T-helper 1 cell treated with Interleukin-12 subunit alpha and Interleukin-12 subunit beta and Interleukin-4 antibody, amounts not matched to agents 30 ng/mL and 1 ng/mL, for 36 hours (primary cell): ENCODE measurements around the gene ZNF44. TPM values are rescaled to one million over a fixed set of nuclear protein-coding genes. Genes with fewer than 3 reads are reported as not detected.
"Not testable (repeated sequence)": the region's sequence is repeated elsewhere in the genome, so short reads cannot be mapped to it uniquely, and the experiment has no call there.

ENCODE experiments used
- intact Hi-C: fragments of 100-400 bp; cut with micrococcal nuclease; formaldehyde crosslinking; loops from one replicate; pipeline ENCODE4 v1.15.1; 2024
- total RNA-seq: library from RNA; stranded (reverse); gene quantifications from 2 replicates; pipeline ENCODE4 v1.2.3, GENCODE V29; 2022

The ZNF44 gene
- total RNA-seq: 13.9 and 14.0 TPM in 2 replicates

- intact Hi-C loops: loop anchor here (1.0 to 5.0 kb wide), 12 partner anchors 39 to 388 kb away; partner anchors contain the start of genes DHPS, ZNF20, ZNF443 and ZNF490
Observed at GRCh38 chr19:12294249-12295158, at the start of gene ZNF44. TSS of gene ZNF44 (minus strand) at chr19:12294883. CDS start at chr19:12294694, 189 bp downstream.

DNA sequence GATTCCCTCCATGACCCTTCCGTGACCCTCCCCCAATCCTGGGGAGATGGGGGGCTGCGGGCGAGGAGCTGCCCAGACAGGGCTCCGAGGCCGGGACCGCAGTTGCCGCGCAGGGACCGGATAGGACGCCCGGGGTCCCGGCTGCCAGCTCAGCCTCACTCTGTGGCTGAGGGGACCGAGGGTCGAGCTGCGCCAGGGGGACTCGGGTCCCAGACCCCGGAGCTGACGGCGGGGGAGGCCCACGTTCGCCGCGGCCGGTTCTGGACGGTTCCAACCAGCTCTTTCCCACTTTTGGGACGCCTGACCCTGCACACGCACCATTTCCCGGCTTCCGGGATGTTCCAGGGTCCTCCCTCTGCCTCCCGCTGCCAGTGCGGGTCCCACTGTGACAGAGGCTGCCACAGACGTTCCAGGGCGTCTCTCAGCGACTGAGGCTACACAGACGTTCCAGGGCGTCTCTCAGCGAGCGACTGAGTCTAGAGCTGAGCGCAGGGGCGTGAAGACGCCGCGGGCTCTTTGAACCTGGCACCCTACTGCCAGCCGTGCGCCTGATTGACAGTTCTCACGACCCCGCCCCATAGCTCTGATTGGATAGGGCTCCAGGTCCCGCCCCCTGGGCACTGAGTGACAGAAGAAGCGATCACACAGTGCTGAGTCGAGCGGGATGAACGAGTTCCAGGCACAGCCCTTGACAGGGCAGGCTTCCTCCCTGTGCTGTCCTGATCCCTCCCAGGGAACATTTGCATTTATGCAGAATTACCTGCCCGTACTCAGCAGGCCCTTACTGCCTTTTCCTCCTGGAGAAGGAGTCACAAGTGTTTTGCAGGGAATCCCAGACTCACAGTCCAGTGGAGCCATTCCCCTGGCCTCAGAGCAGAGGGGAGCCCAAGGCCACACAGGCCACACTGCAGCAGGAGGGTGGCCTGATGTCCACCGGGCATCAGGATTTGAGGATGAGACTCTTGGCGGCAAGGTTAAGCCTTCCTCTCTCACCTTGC, 38.8 kb upstream of the ZNF44 start, which contains the start of gene ZNF563:
Gene ZNF563, minus strand, starts transcription at position 472 of the 998 bp plus-strand sequence. Its CDS starts 151 bp downstream, at position 321.
- intact Hi-C loops: loop anchor here (1.0 to 5.0 kb wide), 13 partner anchors 32 to 595 kb away; partner anchors contain the start of genes MAN2B1, WDR83, ZNF136 and ZNF44

DNA sequence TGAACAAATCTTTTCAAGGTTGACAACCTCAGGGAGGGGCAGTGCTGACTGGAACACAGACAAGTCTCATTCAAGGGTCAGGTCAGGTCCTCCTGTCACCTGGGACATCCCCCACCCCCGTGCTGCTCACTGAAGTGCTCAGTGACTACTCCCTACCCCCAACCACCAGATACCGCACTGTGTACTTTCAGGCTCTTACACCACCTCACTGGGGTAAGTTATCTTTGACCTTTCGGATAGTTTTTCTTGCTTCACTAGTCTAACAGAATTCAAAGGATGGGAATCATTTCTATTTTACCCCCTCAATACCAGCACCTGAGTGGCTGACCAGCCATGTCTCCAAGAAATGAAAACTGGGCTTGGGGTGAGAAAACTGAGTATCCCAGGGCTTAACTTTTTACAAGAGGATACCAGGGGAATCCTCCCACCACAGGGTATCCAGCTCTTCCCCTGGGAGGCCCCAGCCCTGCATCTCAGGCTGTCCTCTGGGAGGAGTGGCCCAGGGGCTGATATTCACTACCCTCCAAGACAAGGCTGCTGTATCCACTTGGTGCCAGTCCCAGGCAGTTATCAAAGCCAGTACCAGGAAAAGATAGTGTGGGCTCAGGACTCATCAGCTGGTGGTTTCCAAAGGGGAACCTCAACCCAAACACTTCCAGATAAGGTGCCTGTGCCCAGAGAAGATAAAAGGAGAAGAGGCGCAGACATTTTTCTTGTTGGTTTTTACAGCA, 36.7 kb upstream of the ZNF44 start:
- intact Hi-C loops: loop anchor here (5.0 kb wide), 2 partner anchors 281 to 336 kb away; partner anchors contain the start of genes MAN2B1, WDR83, ZNF490 and ZNF791

DNA sequence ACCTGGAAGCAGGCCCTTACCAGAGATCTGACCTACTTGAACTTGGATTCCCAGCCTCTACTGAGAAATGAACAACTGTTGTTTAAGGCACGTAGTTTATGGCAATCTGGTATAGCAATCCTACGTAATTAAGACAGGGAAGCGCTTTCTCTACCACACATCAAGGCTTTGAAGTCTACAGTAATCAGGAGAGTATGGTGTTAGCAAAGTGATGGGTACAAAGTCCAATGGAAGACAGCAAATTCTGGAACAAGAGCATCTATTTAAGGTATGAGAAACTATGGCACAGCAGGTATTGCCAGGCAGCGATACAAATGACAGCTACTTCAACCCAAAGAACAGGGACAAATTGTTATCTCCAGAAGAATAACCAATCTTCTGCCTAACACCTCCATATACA, 35.7 kb upstream of the ZNF44 start:
- intact Hi-C loops: loop anchor here (5.0 kb wide), 2 partner anchors 282 to 337 kb away; partner anchors contain the start of genes MAN2B1, WDR83, ZNF490 and ZNF791

- intact Hi-C loops: no loop called here
Observed at GRCh38 chr19:12325690-12326089, 31.0 kb upstream of the ZNF44 start.

DNA sequence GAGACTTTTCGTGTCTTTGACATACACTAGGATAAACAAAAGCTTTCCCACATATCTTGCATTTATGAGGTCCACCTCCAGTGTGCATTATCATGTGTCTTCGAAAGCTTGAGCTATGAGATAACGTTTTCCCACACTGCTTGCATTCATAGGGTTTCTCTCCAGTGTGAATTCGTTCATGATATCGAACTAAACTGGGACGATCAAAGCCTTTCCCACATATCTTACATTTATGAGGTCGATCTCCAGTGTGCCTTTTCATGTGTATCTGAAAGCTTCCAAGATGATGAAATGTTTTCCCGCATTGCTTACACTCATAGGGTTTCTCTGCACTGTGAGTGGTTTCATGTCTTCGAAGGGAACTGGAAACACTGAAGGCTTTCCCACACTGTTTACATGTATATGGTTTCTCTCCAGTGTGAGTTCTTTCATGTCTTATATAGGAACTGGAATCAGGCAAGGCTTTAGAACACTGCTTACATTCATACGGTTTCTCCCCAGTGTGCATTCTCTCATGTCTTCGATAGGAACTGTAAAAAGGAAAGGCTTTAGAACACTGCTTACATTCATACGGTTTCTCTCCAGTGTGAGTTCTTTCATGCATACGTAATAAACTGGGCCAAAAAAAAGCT, 24.2 kb upstream of the ZNF44 start:
- intact Hi-C loops: no loop called here

DNA sequence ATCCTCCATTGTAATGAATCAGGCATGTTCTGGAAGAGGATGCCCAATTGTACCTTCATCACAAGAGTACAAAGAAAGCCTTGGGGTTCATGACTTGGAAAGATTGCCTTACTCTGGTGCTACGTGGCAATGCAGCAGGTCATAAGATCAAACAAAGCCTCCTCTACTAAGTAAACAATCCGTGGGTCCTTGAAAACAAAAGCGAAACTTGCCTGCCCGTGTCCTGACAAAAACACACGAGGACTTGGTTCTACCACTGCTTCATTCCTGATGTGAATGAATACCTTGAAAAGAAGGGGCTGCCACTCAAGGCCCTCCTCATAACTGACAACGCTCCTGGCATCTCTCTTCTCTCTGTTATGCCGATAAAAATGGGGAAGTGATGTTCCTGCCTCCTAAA, 19.9 kb upstream of the ZNF44 start:
- intact Hi-C loops: no loop called here

GRCh38 chr19:12308891-12309290, 14.2 kb upstream of the ZNF44 start:
- intact Hi-C loops: not testable (repeated sequence)

DNA sequence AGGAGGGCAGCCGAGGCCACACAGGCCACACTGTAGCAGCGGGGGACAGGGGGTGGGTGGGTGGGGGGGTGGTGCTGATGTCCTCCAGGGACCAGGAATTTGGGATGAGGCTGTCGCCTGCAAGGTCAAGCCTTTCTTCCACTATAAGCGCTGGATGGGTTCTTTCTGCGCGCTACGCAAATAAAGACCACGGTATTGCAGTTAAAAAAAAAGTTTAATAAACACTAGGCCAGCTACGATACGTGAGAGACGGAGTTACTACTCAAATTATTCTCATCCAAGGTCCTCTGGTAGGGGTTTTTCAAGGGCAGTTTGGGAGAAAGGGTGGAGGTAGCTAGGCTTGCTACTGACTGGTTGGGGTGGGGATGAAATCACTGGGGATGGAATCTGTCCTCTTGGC, 508 bp upstream of the ZNF44 start:
- intact Hi-C loops: loop anchor here (2.0 kb wide), 2 partner anchors 106 to 308 kb away; partner anchors contain the start of gene ZNF799

- intact Hi-C loops: loop anchor here (1.0 to 5.0 kb wide), 13 partner anchors 39 to 388 kb away; partner anchors contain the start of genes DHPS, ZNF20, ZNF442 and ZNF443
Observed at GRCh38 chr19:12293777-12294248, 870 bp downstream of the ZNF44 start.

GRCh38 chr19:12289790-12290065, 5.0 kb downstream of the ZNF44 start:
- intact Hi-C loops: loop anchor here (1.0 to 5.0 kb wide), 6 partner anchors 44 to 393 kb away; partner anchors contain the start of genes DHPS, ZNF490, ZNF563 and ZNF791

- intact Hi-C loops: no loop called here
Observed at GRCh38 chr19:12287958-12288500, 6.7 kb downstream of the ZNF44 start.

- intact Hi-C loops: no loop called here
Observed at GRCh38 chr19:12284631-12285030, 10.1 kb downstream of the ZNF44 start.

GRCh38 chr19:12284226-12284625, 10.5 kb downstream of the ZNF44 start:
- intact Hi-C loops: no loop called here

DNA sequence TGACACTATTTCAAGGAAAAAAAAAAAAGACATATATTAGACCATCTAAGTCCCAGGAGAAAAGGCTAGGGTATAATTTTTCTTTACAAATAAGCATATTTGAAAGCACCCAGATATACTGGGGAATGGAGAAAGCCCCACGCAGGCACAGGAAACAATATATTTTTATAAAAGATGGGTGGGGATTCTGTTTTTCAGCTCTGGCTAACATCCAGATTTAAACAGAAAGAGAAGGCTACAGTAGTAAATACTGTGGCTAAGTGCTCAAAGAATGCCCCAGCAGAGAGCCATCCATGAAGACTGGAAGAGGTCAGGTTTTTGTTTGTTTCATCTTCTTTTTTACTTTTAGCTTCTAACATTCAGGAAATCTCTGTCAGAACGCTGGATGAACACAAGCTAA, 16.0 kb downstream of the ZNF44 start:
- intact Hi-C loops: loop anchor here (10.0 kb wide), 1 partner anchor 246 kb away; no protein-coding TSS in a partner anchor

DNA sequence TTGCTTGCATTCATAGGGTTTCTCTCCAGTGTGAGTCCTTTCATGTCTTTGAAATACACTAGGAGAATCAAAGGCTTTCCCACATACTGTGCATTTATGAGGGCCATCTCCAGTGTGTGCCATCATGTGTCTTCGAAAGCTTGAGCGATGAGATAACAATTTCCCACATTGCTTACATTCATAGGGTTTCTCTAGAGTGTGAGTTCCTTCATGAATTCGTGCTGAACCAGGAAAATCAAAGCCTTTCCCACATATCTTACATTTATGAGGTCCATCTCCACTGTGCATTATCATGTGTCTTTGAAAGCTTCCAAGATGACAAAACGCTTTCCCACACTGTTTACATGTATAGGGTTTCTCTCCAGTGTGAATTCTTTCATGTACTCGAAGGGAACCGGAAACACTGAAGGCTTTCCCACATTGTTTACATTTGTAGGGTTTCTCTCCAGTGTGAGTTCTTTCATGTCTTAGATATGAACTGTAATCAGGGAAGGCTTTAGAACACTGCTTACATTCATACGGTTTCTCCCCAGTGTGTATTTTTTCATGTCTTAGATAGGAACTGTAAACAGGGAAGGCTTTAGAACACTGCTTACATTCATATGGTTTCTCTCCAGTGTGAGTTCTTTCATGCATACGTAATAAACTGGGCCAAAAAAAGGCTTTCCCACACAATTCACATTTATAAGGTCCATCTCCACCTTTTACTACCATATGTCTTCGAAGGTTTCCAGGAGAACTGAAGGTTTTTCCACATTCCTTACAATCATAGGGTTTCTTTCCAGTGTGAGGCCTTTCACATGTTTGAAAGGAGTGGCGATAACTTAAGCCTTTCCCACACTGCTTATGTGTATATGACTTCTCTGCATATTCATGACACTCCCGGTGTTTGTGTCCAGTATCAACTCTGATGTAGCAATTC, 21.4 kb downstream of the ZNF44 start:
- intact Hi-C loops: loop anchor here (10.0 kb wide), 1 partner anchor 252 kb away; no protein-coding TSS in a partner anchor

DNA sequence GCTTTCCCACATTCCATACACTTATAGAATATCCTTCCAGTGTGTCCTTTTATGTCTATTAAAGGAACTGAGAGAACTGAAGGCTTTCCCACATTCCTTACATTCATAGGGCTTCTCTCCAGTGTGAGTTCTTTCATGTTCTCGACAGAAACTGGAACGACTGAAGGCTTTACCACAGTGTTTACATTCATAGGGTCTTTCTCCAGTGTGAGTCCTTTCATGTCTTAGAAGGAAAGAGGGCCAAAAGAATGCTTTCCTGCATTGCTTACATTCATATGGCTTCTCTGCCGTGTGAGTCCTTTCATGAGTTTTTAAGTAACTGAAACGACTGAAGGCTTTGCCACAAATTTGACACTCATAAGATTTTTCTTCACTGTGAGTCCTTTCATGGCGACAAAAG, 22.3 kb downstream of the ZNF44 start:
- intact Hi-C loops: loop anchor here (10.0 kb wide), 1 partner anchor 252 kb away; no protein-coding TSS in a partner anchor

- intact Hi-C loops: loop anchor here (10.0 kb wide), 1 partner anchor 254 kb away; no protein-coding TSS in a partner anchor
Observed at GRCh38 chr19:12270854-12271253, 23.8 kb downstream of the ZNF44 start.
